ENCODE data around the gene NSMCE1.
"Not testable (repeated sequence)": the region's sequence is repeated elsewhere in the genome, so short reads cannot be mapped to it uniquely, and the experiment has no call there.

The NSMCE1 gene

DNA sequence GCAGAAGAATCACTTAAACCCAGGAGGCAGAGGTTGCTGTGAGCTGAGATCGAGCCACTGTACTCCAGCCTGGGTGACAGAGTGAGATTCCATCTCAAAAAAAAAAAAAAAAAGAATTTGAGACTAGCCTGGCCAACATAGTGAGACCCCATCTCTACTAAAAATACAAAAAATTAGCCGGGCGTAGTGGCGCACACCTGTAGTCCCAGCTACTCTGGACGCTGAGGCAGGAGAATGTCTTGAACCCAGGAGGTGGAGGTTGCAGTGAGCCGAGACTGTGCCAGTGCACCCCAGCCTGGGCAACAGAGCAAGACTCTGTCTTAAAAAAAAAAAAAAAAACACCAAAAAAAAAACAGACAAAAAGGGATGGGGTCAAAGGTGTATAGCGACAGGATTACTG is 4.1 kb upstream of the NSMCE1 start:
- in situ Hi-C loops (cut with MboI; ENCODE audit: low sequenced_read_pairs): not testable (repeated sequence)

GRCh38 chr16:27272076-27272475 is 3.5 kb upstream of the NSMCE1 start:
- in situ Hi-C loops (cut with MboI; ENCODE audit: low sequenced_read_pairs): no loop called here

- in situ Hi-C loops (cut with MboI; ENCODE audit: low sequenced_read_pairs): no loop called here
Observed at GRCh38 chr16:27270349-27270748, 1.8 kb upstream of the NSMCE1 start.

DNA sequence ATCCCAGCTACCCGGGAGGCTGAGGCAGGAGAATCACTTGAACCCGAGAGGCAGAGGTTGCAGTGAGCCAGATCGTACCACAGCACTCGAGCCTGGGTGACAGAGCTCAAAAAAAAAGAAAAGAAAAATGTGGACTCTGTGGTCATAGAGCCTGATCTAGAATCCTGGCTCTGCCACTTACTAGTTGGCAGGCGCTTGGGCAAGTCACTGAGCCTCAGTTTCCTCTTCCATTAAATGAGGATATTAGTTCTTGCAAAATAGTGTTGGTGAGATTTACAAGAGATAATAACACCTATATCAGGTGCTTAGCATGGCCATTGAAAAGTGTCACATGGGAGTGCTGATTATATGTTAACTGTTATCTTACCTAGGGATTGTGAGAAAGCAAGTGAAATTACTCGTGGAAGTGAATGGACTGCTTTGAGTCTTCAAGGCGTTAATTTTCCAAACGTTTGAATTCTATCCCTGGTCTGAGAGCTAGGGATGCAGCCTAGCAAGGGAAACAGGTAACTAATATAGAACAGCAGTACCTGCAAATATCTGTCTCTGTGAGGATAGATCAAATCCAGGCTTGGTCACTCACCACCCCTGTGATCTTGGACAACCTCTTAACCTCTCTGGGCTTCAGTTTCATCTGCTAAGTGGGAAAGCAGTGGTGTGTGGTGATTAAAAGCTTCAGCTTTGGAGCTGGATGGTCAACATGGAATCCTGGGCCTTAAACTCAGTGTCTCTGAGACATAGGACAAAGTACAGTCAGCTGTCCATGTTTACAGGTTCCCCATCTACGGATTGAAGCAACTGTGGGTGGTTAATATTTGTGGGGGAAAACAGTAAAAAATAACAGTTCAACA is 953 bp upstream of the NSMCE1 start:
- in situ Hi-C loops (cut with MboI; ENCODE audit: low sequenced_read_pairs): no loop called here

DNA sequence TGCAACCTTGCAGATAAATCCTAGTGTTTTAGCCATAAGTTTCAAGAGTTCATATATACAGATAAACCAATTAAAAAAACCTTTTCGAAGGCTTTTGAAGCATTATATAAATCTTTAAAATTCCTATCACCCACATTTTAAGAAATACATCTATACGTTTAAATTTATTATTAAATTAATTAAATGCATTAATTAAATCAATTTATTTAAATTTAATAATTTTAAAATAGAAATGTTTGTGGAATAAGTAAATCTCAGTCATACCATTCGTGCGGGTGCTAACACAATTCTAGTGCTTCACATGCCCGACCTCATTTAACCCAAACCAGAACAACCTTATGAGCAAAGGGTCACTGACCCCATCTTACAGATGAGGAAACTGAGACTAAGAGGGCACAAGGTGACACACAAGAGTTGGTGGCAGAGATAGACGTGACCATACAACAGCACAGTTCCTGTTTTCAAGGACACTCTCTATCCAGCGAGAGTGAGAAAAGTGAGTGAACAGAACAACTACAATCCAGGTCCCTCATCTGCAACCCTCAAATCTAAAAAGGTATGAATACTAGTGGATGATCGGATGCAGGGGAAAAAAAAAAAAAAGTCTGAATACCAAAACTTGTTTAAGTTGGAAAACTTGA is 1.4 kb downstream of the NSMCE1 start:
- in situ Hi-C loops (cut with MboI; ENCODE audit: low sequenced_read_pairs): no loop called here

GRCh38 chr16:27265982-27266381 is 2.6 kb downstream of the NSMCE1 start:
- in situ Hi-C loops (cut with MboI; ENCODE audit: low sequenced_read_pairs): no loop called here

GRCh38 chr16:27264151-27264550 is 4.4 kb downstream of the NSMCE1 start:
- in situ Hi-C loops (cut with MboI; ENCODE audit: low sequenced_read_pairs): no loop called here

- in situ Hi-C loops (cut with MboI; ENCODE audit: low sequenced_read_pairs): not testable (repeated sequence)
Observed at GRCh38 chr16:27262904-27263423, 5.6 kb downstream of the NSMCE1 start.

DNA sequence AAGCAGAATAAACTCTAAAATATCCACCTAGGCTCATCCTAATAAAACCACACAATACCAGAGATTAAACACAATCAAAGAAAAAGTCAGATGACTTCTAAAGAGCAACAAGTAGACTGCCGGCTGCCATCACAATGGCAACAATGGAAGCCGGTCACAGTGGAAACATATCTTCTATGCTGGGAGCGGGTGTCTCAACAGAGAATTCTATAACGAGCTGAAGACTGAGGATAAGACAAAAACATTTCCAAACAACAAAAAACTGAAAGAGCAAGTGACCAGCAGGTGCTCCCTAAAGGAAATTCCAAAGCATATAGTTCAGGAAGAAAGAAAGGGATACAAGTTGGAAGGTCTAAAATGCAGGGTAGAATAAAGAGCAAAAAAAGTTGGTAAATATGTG is 8.9 kb downstream of the NSMCE1 start:
- in situ Hi-C loops (cut with MboI; ENCODE audit: low sequenced_read_pairs): no loop called here

GRCh38 chr16:27258241-27258734 is 10.3 kb downstream of the NSMCE1 start:
- in situ Hi-C loops (cut with MboI; ENCODE audit: low sequenced_read_pairs): no loop called here

DNA sequence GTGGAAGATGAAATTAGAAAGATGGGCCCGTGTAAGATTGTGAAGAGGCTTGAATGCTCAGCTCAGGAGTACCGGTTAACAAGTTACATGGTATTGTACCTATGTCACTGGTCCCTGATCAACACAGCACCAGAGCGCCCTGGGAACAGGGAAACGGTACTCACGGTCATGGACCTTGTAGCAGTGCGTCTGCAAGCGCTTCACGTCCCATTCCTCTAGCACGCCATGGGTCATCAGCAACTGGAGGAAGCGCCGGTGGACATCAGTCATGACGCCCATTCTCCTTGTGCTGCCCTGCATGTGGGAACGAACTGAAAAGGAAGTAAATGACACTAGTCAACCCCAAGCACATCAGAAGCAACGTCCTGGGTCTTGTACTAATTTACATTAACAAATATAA is 11.3 kb downstream of the NSMCE1 start:
- in situ Hi-C loops (cut with MboI; ENCODE audit: low sequenced_read_pairs): no loop called here

GRCh38 chr16:27256861-27257260 is 11.7 kb downstream of the NSMCE1 start:
- in situ Hi-C loops (cut with MboI; ENCODE audit: low sequenced_read_pairs): no loop called here

GRCh38 chr16:27254262-27254811 is 14.2 kb downstream of the NSMCE1 start:
- in situ Hi-C loops (cut with MboI; ENCODE audit: low sequenced_read_pairs): no loop called here

- in situ Hi-C loops (cut with MboI; ENCODE audit: low sequenced_read_pairs): no loop called here
Observed at GRCh38 chr16:27253526-27253930, 15.0 kb downstream of the NSMCE1 start.

- in situ Hi-C loops (cut with MboI; ENCODE audit: low sequenced_read_pairs): no loop called here
Observed at GRCh38 chr16:27252206-27252585, 16.4 kb downstream of the NSMCE1 start.

DNA sequence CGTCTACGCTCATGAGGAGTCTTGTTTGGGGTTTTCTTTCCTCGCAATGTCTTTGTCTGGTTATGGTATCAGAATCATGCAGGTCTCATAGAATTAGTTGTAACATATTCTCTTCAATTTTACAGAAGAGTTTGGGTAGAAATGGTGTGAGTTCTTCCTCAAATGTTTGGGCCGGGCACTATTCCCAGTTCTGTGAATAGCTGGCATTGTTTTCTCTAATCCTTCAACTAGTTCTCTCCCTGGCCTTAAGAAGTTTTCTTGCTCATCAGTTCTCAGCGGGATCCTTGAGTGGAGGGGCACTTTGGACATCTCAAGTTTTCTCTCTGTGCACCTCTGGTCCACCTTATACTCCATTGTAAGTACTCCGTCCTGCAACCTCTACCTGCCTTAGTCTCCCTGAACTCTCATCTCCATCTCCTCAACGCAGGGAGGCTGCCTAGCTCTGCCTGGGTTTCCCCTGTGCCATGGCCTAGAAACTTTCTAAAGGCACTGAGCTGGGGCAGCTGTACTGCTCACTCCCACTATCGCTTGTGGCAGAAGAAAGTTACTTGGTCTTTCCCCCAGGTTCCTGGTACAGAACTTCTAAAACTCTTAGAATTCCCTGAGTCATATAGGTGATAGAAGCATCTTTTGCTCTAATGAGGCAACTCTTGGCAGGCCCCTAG is 16.9 kb downstream of the NSMCE1 start:
- in situ Hi-C loops (cut with MboI; ENCODE audit: low sequenced_read_pairs): no loop called here

DNA sequence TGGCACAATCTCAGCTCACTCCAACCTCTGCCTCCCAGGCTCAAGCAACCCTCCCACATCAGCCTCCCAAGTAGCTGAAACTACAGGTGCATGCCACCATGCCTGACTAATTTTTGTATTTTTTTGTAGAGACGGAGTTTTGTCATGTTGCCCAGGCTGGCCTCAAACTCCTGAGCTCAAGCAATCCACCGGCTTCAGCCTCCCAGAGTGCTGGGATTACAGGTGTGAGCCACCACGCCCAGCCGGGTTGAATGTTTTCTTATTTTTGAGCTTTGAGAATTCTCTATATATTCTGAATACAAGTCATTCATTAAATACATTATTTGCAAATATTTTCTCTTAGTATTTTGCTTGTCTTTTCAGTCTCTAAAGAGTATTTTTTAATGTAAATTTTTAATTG is 19.7 kb downstream of the NSMCE1 start:
- in situ Hi-C loops (cut with MboI; ENCODE audit: low sequenced_read_pairs): not testable (repeated sequence)

DNA sequence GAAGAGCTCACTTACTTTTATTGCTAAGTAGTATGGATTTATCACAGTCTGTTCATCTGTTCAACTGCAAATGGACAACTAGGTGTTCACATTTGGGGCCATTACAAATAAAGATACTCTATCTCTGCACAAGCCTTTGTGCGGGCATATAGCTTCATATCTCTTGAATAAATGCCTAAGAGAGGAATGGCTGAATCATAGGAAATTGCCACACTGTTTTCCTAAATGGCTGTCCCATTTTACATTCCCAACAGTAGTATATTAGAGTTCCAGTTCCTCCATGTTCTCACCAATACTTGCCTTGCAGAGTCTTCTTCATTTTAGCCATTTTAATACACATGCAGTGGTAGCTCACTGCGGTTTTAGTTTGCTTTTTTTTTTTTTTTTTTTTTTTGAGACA is 20.5 kb downstream of the NSMCE1 start:
- in situ Hi-C loops (cut with MboI; ENCODE audit: low sequenced_read_pairs): no loop called here

GRCh38 chr16:27247076-27247475 is 21.5 kb downstream of the NSMCE1 start:
- in situ Hi-C loops (cut with MboI; ENCODE audit: low sequenced_read_pairs): not testable (repeated sequence)

- in situ Hi-C loops (cut with MboI; ENCODE audit: low sequenced_read_pairs): no loop called here
Observed at GRCh38 chr16:27246439-27246838, 22.1 kb downstream of the NSMCE1 start.
